LoVo (cell line): Measurements from ENCODE around the gene GALNT16.
"Not testable (repeated sequence)": the region's sequence is repeated elsewhere in the genome, so short reads cannot be mapped to it uniquely, and the experiment has no call there.

Experiments
- DNase-seq: peaks from one replicate; pipeline ENCODE4 v3.0.0-alpha.2; 2016; ENCODE audit warnings: low spot score

GALNT16 gene

GRCh38 chr14:69366069-69366468 is 106.1 kb downstream of the GALNT16 start:
- no peak for DNase-seq

- DNase-seq, result no peak
These were observed 106.8 kb downstream of the GALNT16 start for GRCh38 chr14:69366761-69367160.

GRCh38 chr14:69368381-69368780 is 108.4 kb downstream of the GALNT16 start:
- DNase-seq, result no peak

- no peak for DNase-seq
These were observed 110.1 kb downstream of the GALNT16 start for GRCh38 chr14:69370061-69370460.

GRCh38 chr14:69372146-69372545 is 112.2 kb downstream of the GALNT16 start:
- DNase-seq, result no peak

GRCh38 chr14:69373104-69373503 is 113.1 kb downstream of the GALNT16 start:
- no peak for DNase-seq

GRCh38 chr14:69374235-69374634 is 114.3 kb downstream of the GALNT16 start:
- no peak for DNase-seq

- no peak for DNase-seq
These were observed 115.2 kb downstream of the GALNT16 start for GRCh38 chr14:69375182-69375581.

GRCh38 chr14:69375722-69376121 is 115.8 kb downstream of the GALNT16 start:
- DNase-seq, result no peak

GRCh38 chr14:69376439-69376838 is 116.5 kb downstream of the GALNT16 start:
- DNase-seq, result no peak

GRCh38 chr14:69378274-69378673 is 118.3 kb downstream of the GALNT16 start:
- DNase-seq, result no peak

GRCh38 chr14:69387311-69387710 is 127.4 kb downstream of the GALNT16 start:
- DNase-seq, result no peak

GRCh38 chr14:69391400-69391799 is 131.4 kb downstream of the GALNT16 start:
- not testable (repeated sequence) for DNase-seq

- DNase-seq, result no peak
These were observed 132.5 kb downstream of the GALNT16 start for GRCh38 chr14:69392481-69392880.

- DNase-seq, result no peak
These were observed 136.0 kb downstream of the GALNT16 start for GRCh38 chr14:69395929-69396328.

- peak; percentile 98 for DNase-seq
These were observed 138.3 kb downstream of the GALNT16 start, which contains the start of the genes ERH and SLC39A9 for GRCh38 chr14:69398053-69398817. ERH (minus strand) TSS chr14:69398299; CDS start chr14:69398233, 66 bp downstream. SLC39A9 (plus strand) TSS chr14:69398692; CDS start chr14:69399370, 678 bp downstream.

- no peak for DNase-seq
These were observed 138.9 kb downstream of the GALNT16 start for GRCh38 chr14:69398818-69399210.

- no peak for DNase-seq
These were observed 139.8 kb downstream of the GALNT16 start for GRCh38 chr14:69399750-69400149.

GRCh38 chr14:69400154-69400553 is 140.2 kb downstream of the GALNT16 start:
- DNase-seq, result no peak

- DNase-seq, result no peak
These were observed 141.9 kb downstream of the GALNT16 start for GRCh38 chr14:69401841-69402240.

GRCh38 chr14:69404478-69404877 is 144.5 kb downstream of the GALNT16 start:
- no peak for DNase-seq

- no peak for DNase-seq
These were observed 144.9 kb downstream of the GALNT16 start for GRCh38 chr14:69404883-69405282.

GRCh38 chr14:69405762-69406161 is 145.8 kb downstream of the GALNT16 start:
- DNase-seq, result no peak
